GM21447 (cell line): ENCODE results near the gene E2F6.

Experiments used
- ATAC-seq: cut with Tn5 transposase; IDR thresholded peaks from one replicate; pipeline ENCODE4 v1.9.1; 2021; ENCODE audit not compliant: unreplicated experiment

The E2F6 gene

DNA sequence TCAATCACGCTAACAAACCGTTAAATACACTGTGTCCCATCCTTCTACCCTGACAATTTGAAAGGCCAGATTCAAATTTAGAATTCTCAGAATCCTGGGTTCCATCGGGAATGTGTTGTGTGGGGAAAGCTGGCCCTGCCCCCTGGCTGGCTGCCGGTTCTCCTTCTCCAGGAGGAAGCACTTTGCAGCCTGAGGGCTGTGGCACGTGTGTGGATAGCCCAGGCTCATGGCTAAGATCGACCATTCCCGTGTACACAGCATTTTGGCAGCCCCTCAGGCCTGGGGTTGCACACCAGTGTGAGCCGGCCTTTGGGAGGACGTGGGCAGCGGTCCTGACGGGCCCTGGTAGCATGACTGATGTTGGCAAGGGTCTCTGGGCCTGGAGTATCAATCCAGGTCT, 70.6 kb downstream of the E2F6 start:
- ATAC-seq = no peak
